Midbrain (tissue), 1 donor: ENCODE data around the gene MRPS33.
"Not testable (repeated sequence)": the region's sequence is repeated elsewhere in the genome, so short reads cannot be mapped to it uniquely, and the experiment has no call there.

ENCODE experiments used
- DNase-seq: peaks from one replicate; lab custom pipeline; 2025; lab: John Stamatoyannopoulos, UW

MRPS33 gene

DNA sequence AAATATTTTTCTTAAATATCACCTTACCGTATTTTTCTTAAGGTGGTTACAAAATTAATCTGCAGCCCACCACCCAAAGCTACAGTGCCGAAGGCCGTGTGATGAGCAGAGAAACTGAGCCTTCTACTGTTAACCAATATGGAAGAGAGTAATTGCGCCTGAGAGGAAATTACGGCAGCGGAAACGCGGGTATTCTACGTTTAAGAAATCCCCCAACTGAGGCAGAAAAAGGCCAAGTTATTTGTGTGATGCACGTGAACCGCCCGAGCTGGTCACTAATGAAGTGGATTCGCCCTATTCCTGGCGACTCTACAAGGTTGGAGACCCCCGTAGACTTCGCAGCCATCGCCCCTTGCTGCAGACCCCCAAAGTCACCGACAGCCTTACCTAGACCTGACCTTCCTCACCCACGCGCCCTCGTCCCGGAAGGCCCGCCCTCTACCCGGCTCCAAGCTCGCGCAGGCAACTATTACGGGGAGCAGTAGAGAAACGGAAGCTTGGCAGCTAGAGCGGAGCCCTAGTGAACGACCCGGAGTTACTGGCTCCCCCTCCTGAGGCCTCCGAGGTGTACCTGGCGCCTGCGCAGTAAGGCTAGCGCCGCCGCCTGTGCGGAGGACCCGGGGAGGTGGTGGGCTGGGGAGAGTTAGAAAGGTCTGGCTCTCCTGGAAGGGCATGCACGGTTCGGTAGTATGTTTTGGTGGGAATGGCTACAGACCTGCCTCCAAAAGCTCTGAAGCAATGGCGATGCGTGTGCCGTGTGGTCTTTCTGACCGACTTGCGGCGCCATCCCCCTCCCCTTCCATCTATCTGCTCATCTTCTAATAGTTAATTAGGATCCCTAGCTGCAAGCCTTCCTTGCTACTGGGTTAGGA lies at the start of gene MRPS33:
TSS of gene MRPS33 (minus strand) at position 429 of the 872 bp plus-strand sequence. CDS start 4,319 bp downstream, outside the sequence.
- DNase-seq = peak; percentile 97

- no peak for DNase-seq
Measured at GRCh38 chr7:141057788-141058187, 43.0 kb upstream of the MRPS33 start.

GRCh38 chr7:141055146-141055545 lies 40.4 kb upstream of the MRPS33 start:
- no peak for DNase-seq

DNA sequence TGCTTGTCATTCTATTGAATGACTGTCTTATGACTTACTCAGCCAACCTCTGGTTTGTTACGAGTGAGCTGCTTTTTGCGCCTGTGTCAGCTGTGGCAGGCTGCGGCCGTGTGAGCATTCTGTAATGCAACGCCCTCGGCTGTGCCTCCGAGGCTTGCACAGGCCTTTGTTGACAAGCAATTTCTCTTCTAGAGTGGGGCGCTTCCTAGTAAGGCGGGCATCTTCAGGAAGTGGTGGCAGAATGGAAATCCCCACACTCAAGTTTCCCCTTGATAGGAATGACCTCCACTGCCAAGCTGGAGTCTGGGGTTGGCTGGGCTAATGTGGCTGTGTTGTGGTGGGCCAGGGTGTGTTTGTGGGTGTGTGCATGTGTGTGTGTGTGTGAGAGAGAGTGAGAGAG lies 38.9 kb upstream of the MRPS33 start:
- DNase-seq = no peak

- DNase-seq = no peak
Measured at GRCh38 chr7:141045842-141046620, 31.3 kb upstream of the MRPS33 start.

DNA sequence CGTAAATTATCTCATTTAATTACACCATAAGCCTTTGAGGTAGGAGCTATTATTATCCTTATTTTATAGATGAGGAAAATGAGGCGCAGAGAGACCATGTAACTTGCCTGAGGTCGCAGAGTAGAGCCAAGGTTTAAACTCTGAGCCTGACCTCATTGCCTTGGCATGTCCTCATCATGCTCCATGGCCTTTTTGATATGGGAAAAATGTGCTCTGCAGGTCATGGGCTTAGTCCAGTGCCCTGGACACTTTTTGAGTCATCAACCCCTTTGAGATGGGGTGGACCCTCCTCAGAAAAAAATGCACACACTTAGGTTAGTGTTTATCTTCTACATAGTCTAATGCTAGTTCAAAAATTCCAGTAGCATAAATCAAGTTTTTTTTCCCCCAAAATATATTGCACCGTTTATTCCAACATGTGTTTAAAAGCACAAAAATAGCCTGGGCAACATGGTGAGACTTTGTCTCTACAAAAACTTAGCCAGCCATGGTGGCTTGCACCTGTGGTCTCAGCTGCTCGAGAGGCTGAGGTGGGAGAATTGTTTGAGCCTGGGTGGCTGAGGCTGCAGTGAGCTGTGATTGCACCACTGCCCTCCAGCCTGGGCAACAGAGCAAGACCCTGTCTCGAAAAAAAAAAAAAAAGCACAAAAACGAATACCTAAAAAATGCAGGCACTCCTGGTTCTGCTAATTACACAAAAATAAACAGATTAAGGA lies 30.5 kb upstream of the MRPS33 start:
- DNase-seq = no peak

- no peak for DNase-seq
Measured at GRCh38 chr7:141043616-141044015, 28.9 kb upstream of the MRPS33 start.

DNA sequence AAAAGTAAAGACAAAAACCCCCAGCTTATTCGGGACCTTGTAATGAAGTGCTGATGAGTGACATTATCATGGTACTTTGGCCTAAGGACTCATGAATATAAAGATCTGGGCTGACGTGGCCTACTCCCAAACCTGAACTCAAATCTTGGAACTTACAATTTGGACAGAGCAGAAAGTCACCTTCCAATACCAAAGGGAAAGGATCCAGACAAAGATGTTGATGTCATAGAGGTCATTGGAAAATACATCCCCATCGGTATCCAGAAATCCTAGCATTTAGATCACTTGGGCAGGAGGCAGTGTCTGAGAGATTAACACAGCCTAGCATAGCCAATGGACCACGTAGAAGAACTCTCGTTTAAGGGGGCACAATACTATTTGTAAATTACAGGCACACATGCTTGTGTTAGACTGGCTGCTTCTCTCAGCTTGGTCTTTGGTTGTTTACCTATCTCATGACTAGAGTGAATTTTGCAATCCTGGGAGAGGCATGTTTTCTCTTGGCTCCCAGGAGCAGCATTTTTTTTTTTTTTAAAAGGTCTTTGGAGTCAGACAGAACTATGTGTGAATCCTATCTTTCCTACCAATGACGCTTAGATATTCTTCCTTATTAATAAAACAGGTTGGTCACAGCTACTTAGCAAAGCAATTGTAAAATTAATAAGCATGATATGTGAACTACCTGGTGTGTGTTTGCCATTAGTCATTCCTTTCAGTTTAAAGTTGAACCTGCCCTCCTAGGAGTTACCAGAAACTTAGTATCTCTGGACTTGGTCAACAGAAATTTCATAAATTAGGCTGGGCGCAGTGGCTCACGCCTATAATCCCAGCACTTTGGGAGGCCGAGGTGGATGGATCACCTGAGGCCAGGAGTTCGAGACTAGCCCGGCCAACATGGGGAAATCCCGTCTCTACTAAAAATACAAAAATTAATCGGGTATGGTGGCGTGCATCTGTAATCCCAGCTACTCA lies 27.8 kb upstream of the MRPS33 start:
- DNase-seq = no peak

- DNase-seq = no peak
Measured at GRCh38 chr7:141039376-141039775, 24.6 kb upstream of the MRPS33 start.

GRCh38 chr7:141038100-141038499 lies 23.3 kb upstream of the MRPS33 start:
- not testable (repeated sequence) for DNase-seq

DNA sequence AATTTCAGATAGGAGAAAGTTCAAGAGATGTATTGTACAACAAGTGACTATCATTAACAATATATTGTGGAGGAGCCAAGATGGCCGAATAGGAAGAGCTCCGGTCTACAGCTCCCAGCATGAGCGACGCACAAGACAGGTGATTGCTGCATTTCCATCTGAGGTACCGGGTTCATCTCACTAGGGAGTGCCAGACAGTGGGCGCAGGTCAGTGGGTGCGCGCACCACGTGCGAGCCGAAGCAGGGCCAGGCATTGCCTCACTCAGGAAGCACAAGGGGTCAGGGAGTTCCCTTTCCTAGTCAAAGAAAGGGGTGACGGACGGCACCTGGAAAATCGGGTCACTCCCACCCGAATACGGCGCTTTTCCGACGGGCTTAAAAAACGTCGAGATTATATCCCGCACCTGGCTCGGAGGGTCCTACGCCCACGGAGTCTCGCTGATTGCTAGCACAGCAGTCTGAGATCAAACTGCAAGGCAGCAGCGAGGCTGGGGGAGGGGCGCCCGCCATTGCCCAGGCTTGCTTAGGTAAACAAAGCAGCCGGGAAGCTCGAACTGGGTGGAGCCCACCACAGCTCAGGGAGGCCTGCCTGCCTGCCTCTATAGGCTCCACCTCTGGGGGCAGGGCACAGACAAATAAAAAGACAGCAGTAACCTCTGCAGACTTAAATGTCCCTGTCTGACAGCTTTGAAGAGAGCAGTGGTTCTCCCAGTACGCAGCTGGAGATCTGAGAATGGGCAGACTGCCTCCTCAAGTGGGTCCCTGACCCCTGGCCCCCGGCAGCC lies 18.0 kb upstream of the MRPS33 start:
- DNase-seq = not testable (repeated sequence)

- no peak for DNase-seq
Measured at GRCh38 chr7:141028767-141029166, 14.0 kb upstream of the MRPS33 start.

- DNase-seq = no peak
Measured at GRCh38 chr7:141027043-141027442, 12.3 kb upstream of the MRPS33 start.

GRCh38 chr7:141024668-141025067 lies 9.9 kb upstream of the MRPS33 start:
- DNase-seq = no peak

GRCh38 chr7:141023295-141023694 lies 8.5 kb upstream of the MRPS33 start:
- DNase-seq = no peak

DNA sequence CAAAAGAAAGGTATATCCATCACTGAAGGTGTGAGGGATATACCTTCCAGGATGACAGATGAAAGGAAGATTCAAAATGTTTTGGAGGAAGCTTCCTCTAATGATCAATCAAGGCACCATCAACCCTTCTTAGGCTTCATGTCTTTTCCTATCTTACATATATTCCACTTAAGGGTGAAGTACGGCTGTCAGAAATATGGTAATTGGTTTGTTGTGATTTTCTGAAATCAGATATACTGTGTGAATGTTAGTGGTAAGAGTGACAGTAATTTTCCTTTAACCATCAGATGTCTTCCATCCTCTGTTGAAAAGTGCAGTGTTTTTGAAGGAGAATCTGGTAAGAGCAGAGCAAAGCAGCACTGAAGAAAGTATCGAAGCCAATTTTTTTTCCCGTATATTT lies 2.8 kb upstream of the MRPS33 start:
- no peak for DNase-seq

DNA sequence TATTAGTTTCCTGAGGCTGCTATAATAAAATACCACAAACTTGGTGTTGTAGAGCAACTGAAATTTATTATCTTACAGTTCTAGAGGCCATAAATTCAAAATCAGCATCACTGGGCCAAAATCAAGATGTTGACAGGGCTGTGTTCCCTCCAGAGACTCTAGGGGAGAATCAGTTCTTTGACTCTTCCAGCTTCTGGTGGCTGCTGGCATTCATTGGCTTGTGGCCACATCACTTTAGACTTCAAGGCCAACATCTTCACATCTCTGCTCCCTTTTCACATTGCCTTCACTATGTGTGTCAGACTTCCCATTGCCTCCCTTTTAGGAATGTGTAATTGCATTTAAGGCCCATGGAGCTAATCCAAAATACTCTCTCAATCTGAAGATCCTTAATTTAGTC lies 1.6 kb upstream of the MRPS33 start:
- no peak for DNase-seq

- no peak for DNase-seq
Measured at GRCh38 chr7:141014125-141014523, 628 bp downstream of the MRPS33 start.

DNA sequence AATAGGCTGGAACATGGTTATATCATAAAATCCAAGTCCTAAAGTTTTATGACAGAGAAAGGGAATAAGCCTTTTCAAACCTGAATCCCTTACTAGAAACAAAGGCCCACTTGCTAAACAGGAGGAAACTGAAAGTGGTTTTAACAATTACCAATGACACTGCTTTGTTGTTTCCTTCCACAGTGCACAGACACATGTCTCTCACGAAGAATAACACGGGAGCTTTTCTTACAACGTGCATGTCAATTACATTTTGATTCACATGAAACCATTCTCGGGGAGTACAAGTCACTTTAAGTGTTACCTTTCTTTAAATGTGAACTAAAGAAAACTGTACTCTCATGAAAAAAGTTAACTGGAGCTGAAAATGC lies 1.4 kb downstream of the MRPS33 start:
- DNase-seq = no peak

- no peak for DNase-seq
Measured at GRCh38 chr7:141012696-141013344, 1.9 kb downstream of the MRPS33 start.
